LNCaP clone FGC (cell line): Measurements from ENCODE around the gene CENPW.

Source experiments
- DNase-seq: peaks from one replicate; pipeline ENCODE4 v3.0.0-alpha.2; 2011; ENCODE audit warnings: low read depth
- H3K4me3 ChIP-seq: 2 replicates; pipeline ENCODE4 v1.5.1; 2011; ENCODE audit warnings: mild to moderate bottlenecking, low read depth, low read length, control low read depth
- TF ChIP-seq, protein P1 (sequence below): IDR thresholded peaks from 2 replicates; pipeline ENCODE4 v1.5.1; 2012; ENCODE audit warnings: mild to moderate bottlenecking; ENCODE audit not compliant: control insufficient read depth, insufficient read depth; ENCODE audit errors: extremely low read depth

CENPW gene

DNA sequence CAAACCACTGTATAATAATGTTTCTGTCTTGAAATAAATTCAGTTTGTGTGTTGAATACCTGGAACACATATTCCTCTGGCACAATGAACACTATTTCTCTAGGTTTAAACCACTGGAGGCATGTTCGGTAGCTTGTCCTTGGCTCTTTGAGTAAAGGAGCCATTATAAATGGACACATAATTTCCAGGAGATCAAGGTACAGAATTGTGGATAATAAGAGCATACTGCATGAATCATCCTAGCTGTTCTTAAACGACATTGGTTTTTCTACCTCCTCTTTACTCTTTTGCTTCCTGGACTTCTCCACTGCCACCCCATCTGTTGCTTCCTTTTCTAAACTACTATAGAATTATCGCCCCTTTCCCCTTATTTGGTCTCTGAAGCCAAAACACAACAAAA is 1.2 kb downstream of the CENPW start:
- DNase-seq, result no peak
- TF ChIP-seq, protein P1, sequence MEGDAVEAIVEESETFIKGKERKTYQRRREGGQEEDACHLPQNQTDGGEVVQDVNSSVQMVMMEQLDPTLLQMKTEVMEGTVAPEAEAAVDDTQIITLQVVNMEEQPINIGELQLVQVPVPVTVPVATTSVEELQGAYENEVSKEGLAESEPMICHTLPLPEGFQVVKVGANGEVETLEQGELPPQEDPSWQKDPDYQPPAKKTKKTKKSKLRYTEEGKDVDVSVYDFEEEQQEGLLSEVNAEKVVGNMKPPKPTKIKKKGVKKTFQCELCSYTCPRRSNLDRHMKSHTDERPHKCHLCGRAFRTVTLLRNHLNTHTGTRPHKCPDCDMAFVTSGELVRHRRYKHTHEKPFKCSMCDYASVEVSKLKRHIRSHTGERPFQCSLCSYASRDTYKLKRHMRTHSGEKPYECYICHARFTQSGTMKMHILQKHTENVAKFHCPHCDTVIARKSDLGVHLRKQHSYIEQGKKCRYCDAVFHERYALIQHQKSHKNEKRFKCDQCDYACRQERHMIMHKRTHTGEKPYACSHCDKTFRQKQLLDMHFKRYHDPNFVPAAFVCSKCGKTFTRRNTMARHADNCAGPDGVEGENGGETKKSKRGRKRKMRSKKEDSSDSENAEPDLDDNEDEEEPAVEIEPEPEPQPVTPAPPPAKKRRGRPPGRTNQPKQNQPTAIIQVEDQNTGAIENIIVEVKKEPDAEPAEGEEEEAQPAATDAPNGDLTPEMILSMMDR, result no peak
- peak overlapping the region; percentile 61 for H3K4me3 ChIP-seq

GRCh38 chr6:126344181-126344580 is 4.3 kb downstream of the CENPW start:
- no peak overlapping the region for H3K4me3 ChIP-seq
- no peak for DNase-seq
- TF ChIP-seq, protein P1, result no peak

- TF ChIP-seq, protein P1, result no peak
- H3K4me3 ChIP-seq, result no peak overlapping the region
- no peak for DNase-seq
These were observed 12.0 kb downstream of the CENPW start for GRCh38 chr6:126351960-126352359.

- TF ChIP-seq, protein P1, result no peak
- H3K4me3 ChIP-seq, result no peak overlapping the region
- DNase-seq, result no peak
These were observed 12.6 kb downstream of the CENPW start for GRCh38 chr6:126352514-126352913.

- no peak overlapping the region for H3K4me3 ChIP-seq
- no peak for DNase-seq
- TF ChIP-seq, protein P1, result no peak
These were observed 16.6 kb downstream of the CENPW start for GRCh38 chr6:126356526-126356925.

DNA sequence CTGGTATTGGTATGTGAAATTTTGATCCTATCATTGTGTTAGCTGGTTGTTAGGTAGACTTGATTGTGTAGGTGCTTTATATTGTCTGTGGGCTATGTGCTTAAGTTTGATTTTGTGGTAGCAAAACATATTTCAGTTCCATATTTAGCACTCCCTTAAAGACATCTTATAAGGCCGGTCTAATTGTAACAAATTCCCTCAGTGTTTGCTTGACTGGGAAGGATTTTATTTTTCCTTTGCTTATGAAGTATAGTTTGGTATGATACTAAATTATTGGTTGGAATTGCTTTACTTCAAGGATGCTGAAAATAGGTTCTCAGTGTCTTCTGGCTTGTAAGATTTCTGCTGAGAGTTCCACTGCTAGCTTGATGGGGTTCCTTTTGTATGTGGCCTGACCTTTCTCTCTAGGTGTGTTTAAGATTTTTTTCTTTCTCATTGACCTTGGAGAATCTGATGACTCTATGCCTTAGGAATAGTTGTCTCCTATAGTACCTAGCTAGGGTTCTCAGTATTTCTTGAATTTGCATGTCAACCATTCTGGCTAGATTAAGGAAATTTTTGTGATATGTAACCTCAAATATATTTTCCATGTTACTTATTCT is 20.1 kb downstream of the CENPW start:
- DNase-seq, result no peak
- TF ChIP-seq, protein P1, result no peak
- H3K4me3 ChIP-seq, result no peak overlapping the region

GRCh38 chr6:126361832-126362440 is 22.0 kb downstream of the CENPW start:
- H3K4me3 ChIP-seq, result no peak overlapping the region
- no peak for DNase-seq
- TF ChIP-seq, protein P1, result no peak
